Measurements from ENCODE around the gene MYRIP.

Gene MYRIP

DNA sequence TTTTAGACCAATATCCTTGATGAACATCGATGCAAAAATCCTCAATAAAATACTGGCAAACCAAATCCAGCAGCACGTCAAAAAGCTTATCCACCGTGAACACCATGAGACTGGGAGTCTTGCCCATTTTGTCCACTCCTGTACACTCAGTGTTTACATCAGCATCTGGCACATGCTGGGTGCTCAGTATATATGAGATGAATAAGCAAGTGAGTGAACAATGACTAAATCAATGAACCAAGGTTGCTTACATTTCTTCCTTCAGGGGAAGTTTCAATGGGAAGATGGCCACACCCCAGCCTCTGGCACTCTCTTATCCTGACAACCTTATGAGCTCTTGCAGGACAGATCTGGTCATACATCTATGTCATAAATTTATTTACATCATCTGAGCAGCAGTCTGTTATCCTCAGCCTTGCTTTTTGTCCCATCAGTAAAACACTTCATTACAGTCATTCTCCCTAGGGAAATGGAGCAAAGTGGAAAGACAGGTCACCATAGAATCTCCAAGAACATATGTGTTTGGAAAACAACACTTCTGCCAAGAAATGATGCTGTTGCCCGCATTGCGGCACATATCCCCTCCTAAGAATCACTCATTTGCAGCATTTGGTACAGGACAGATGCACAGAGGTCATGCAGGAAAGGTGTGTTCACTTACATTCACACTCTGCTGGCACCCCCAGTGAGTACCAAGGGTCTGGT lies 328.3 kb downstream of the MYRIP start:
- TF ChIP-seq EZH2phosphoT487 (conservative IDR thresholded peaks at IDR 0.05; ENCODE audit: low read length): no peak
- TF ChIP-seq, protein P1, sequence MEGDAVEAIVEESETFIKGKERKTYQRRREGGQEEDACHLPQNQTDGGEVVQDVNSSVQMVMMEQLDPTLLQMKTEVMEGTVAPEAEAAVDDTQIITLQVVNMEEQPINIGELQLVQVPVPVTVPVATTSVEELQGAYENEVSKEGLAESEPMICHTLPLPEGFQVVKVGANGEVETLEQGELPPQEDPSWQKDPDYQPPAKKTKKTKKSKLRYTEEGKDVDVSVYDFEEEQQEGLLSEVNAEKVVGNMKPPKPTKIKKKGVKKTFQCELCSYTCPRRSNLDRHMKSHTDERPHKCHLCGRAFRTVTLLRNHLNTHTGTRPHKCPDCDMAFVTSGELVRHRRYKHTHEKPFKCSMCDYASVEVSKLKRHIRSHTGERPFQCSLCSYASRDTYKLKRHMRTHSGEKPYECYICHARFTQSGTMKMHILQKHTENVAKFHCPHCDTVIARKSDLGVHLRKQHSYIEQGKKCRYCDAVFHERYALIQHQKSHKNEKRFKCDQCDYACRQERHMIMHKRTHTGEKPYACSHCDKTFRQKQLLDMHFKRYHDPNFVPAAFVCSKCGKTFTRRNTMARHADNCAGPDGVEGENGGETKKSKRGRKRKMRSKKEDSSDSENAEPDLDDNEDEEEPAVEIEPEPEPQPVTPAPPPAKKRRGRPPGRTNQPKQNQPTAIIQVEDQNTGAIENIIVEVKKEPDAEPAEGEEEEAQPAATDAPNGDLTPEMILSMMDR (IDR thresholded peaks at IDR 0.05; ENCODE audit: insufficient read depth, low read length, poor library complexity, severe bottlenecking): no peak
- H3K36me3 ChIP-seq (ENCODE audit: low read length): no peaks in the 10 kb centered on the region
- no peak overlapping the region for H3K4me2 ChIP-seq (ENCODE audit: low read depth, low read length, poor library complexity, severe bottlenecking)
- no peaks in the 10 kb centered on the region for H3K9me2 ChIP-seq (replicated peaks; ENCODE audit: insufficient read depth, low read length)
- H3F3A ChIP-seq (ENCODE audit: insufficient read depth): no peaks in the 10 kb centered on the region
- no peaks in the 10 kb centered on the region for H3K27me3 ChIP-seq (ENCODE audit: low read length)
- no peak overlapping the region for H3K9ac ChIP-seq (ENCODE audit: low read length)
- no peak overlapping the region for H3K4me3 ChIP-seq (ENCODE audit: insufficient read depth, low read length, poor library complexity, severe bottlenecking)
- no peak overlapping the region for H3K27ac ChIP-seq (ENCODE audit: low read depth, low read length)
- H3K79me2 ChIP-seq (ENCODE audit: insufficient read depth, low read length): no peaks in the 10 kb centered on the region
- no peaks in the 10 kb centered on the region for H4K20me1 ChIP-seq (ENCODE audit: low read depth, low read length)
- H2AFZ ChIP-seq (ENCODE audit: low read depth, low read length, severe bottlenecking): no peak overlapping the region
- no peaks in the 10 kb centered on the region; the same call in 1 of the 2 replicates for H3K9me3 ChIP-seq (ENCODE audit: insufficient read depth, low read length)

- Histone ChIP-seq H4K20me1 (ENCODE audit: low read depth, low read length) (no peaks in the 10 kb centered on the region), H3F3A (ENCODE audit: insufficient read depth) (no peaks in the 10 kb centered on the region), H3K4me2 (ENCODE audit: low read depth, low read length, poor library complexity, severe bottlenecking) (no peak overlapping the region), H3K9ac (ENCODE audit: low read length) (no peak overlapping the region), H2AFZ (ENCODE audit: low read depth, low read length, severe bottlenecking) (no peak overlapping the region), H3K9me3 (ENCODE audit: insufficient read depth, low read length) (no peaks in the 10 kb centered on the region), H3K9me2 (replicated peaks; ENCODE audit: insufficient read depth, low read length) (no peaks in the 10 kb centered on the region), H3K4me3 (ENCODE audit: insufficient read depth, low read length, poor library complexity, severe bottlenecking) (no peak overlapping the region), H3K27ac (ENCODE audit: low read depth, low read length) (no peak overlapping the region), H3K27me3 (ENCODE audit: low read length) (no peaks in the 10 kb centered on the region), H3K36me3 (ENCODE audit: low read length) (no peaks in the 10 kb centered on the region), H3K79me2 (ENCODE audit: insufficient read depth, low read length) (no peaks in the 10 kb centered on the region)
- no peak for TF ChIP-seq EZH2phosphoT487 (conservative IDR thresholded peaks at IDR 0.05; ENCODE audit: low read length)
- TF ChIP-seq, protein P1 (IDR thresholded peaks at IDR 0.05; ENCODE audit: insufficient read depth, low read length, poor library complexity, severe bottlenecking): no peak
Measured at GRCh38 chr3:40143283-40144090, 334.1 kb downstream of the MYRIP start.

GRCh38 chr3:40148827-40149226 lies 339.4 kb downstream of the MYRIP start:
- Histone ChIP-seq H3K27me3 (ENCODE audit: low read length) (no peaks in the 10 kb centered on the region), H3K4me2 (ENCODE audit: low read depth, low read length, poor library complexity, severe bottlenecking) (no peak overlapping the region), H3K27ac (ENCODE audit: low read depth, low read length) (no peak overlapping the region), H3F3A (ENCODE audit: insufficient read depth) (no peaks in the 10 kb centered on the region), H3K9me3 (ENCODE audit: insufficient read depth, low read length) (no peaks in the 10 kb centered on the region), H3K9me2 (replicated peaks; ENCODE audit: insufficient read depth, low read length) (no peaks in the 10 kb centered on the region), H3K36me3 (ENCODE audit: low read length) (no peaks in the 10 kb centered on the region), H2AFZ (ENCODE audit: low read depth, low read length, severe bottlenecking) (no peak overlapping the region), H3K79me2 (ENCODE audit: insufficient read depth, low read length) (no peaks in the 10 kb centered on the region), H3K4me3 (ENCODE audit: insufficient read depth, low read length, poor library complexity, severe bottlenecking) (no peak overlapping the region), H3K9ac (ENCODE audit: low read length) (no peak overlapping the region), H4K20me1 (ENCODE audit: low read depth, low read length) (no peaks in the 10 kb centered on the region)
- TF ChIP-seq EZH2phosphoT487 (conservative IDR thresholded peaks at IDR 0.05; ENCODE audit: low read length): no peak
- TF ChIP-seq, protein P1 (IDR thresholded peaks at IDR 0.05; ENCODE audit: insufficient read depth, low read length, poor library complexity, severe bottlenecking): no peak

Data from SU-DHL-6 (cell line).